D341Med (cell line): ENCODE data around the gene LMNA.
"Not testable (repeated sequence)": the region's sequence is repeated elsewhere in the genome, so short reads cannot be mapped to it uniquely, and the experiment has no call there.

Experiments used
- DNase-seq: peaks from one replicate; pipeline ENCODE4 v3.0.0; 2012; ENCODE audit warnings: low spot score

LMNA gene

GRCh38 chr1:156104861-156105832 is 9.4 kb upstream of the LMNA start:
- no peak for DNase-seq

GRCh38 chr1:156106624-156107488 is 7.7 kb upstream of the LMNA start:
- no peak for DNase-seq

GRCh38 chr1:156108057-156108456 is 6.5 kb upstream of the LMNA start:
- no peak for DNase-seq

GRCh38 chr1:156108664-156109241 is 5.8 kb upstream of the LMNA start:
- DNase-seq, result no peak

GRCh38 chr1:156110252-156110651 is 4.3 kb upstream of the LMNA start:
- DNase-seq, result no peak

GRCh38 chr1:156111355-156111962 is 3.1 kb upstream of the LMNA start:
- no peak for DNase-seq

GRCh38 chr1:156112276-156113137 is 2.0 kb upstream of the LMNA start:
- no peak for DNase-seq

- DNase-seq, result no peak
Observed at GRCh38 chr1:156113282-156113950, 1.1 kb upstream of the LMNA start.

GRCh38 chr1:156114919-156115513 is 505 bp downstream of the LMNA start:
- no peak for DNase-seq

- DNase-seq, result no peak
Observed at GRCh38 chr1:156115514-156116374, 1.2 kb downstream of the LMNA start.

GRCh38 chr1:156116731-156117130 is 2.2 kb downstream of the LMNA start:
- not testable (repeated sequence) for DNase-seq

- no peak for DNase-seq
Observed at GRCh38 chr1:156117414-156118176, 3.1 kb downstream of the LMNA start.

GRCh38 chr1:156118177-156118868 is 3.8 kb downstream of the LMNA start:
- DNase-seq, result no peak

- no peak for DNase-seq
Observed at GRCh38 chr1:156119503-156120209, 5.1 kb downstream of the LMNA start.

- no peak for DNase-seq
Observed at GRCh38 chr1:156120318-156120717, 5.8 kb downstream of the LMNA start.

- DNase-seq, result not testable (repeated sequence)
Observed at GRCh38 chr1:156121005-156121404, 6.5 kb downstream of the LMNA start.

- no peak for DNase-seq
Observed at GRCh38 chr1:156121457-156121856, 6.9 kb downstream of the LMNA start.
